Endothelial cell of umbilical vein (primary cell): ENCODE results near the gene TCERG1L. TPM values are rescaled to one million over a fixed set of nuclear protein-coding genes. Genes with fewer than 3 reads are reported as not detected.

Source experiments
- BruUV-seq: library from RNA; stranded (reverse); fragments of 400-500 nt; replicated peaks from 2 replicates; lab custom pipeline; 2021; lab: Mats Ljungman, UMichigan
- CTCF ChIA-PET: fragments of 300-600, 350-600 bp; sonication (Branson Sonifier 250); formaldehyde crosslinking; loops from one replicate; lab custom pipeline; 2021; ENCODE audit warnings: antibody characterized with exemption, inconsistent platforms; lab: Charles Lee
- POLR2A ChIA-PET: fragments of 300-600, 350-600 bp; sonication (Branson Sonifier 250); formaldehyde crosslinking; loops from one replicate; lab custom pipeline; 2021; ENCODE audit warnings: antibody characterized with exemption, inconsistent platforms; lab: Charles Lee
- DNase-seq: peaks from one replicate; pipeline ENCODE4 v3.0.0-alpha.2; 2011; ENCODE audit warnings: low read depth, low spot score
- FAIRE-seq: peaks from 2 replicates; lab custom pipeline; 2011; peaks lifted over from hg19 to GRCh38; lab: Jason Lieb, UNC
- H2AFZ ChIP-seq: 2 replicates; pipeline ENCODE4 v1.6.0; 2012; ENCODE audit warnings: low read depth, low read length, control low read depth, inconsistent platforms
- H3K27ac ChIP-seq: 2 replicates; pipeline ENCODE4 v1.5.1; 2011; ENCODE audit warnings: low read depth, mild to moderate bottlenecking, control low read depth, low read length, moderate library complexity; ENCODE audit not compliant: insufficient read depth
- H3K27me3 ChIP-seq, 2 experiments: 2 replicates each; pipeline versions ENCODE4 v1.6.0 to v1.6.1; 2011; ENCODE audit warnings: low read length in 2 of 2, mixed read lengths in 1 of 2; ENCODE audit not compliant: control insufficient read depth in 2 of 2, insufficient read depth in 2 of 2
- H3K36me3 ChIP-seq, 2 experiments: 2 replicates in 1 of 2; 3 replicates in 1 of 2; pipeline ENCODE4 v1.5.1; 2011; ENCODE audit warnings: low read length in 2 of 2, mild to moderate bottlenecking in 1 of 2, moderate library complexity in 1 of 2; ENCODE audit not compliant: control insufficient read depth in 2 of 2, insufficient read depth in 2 of 2; ENCODE audit errors: extremely low read depth in 1 of 2
- H3K4me1 ChIP-seq: 3 replicates; pipeline ENCODE4 v1.5.1; 2011; ENCODE audit warnings: mild to moderate bottlenecking, low read length; ENCODE audit not compliant: control insufficient read depth, insufficient read depth; ENCODE audit errors: extremely low read depth
- H3K4me2 ChIP-seq: 2 replicates; pipeline ENCODE4 v1.6.1; 2011; ENCODE audit warnings: low read length, control low read depth, mixed read lengths; ENCODE audit not compliant: insufficient read depth
- H3K4me3 ChIP-seq, 3 experiments: fragments of 200-600 bp in 1 of 3; sonication (generic), shearing (Covaris generic) in 1 of 3; replicated peaks in 1 of 3; 2 replicates each; pipeline ENCODE4 v1.5.1; 2011 to 2016; ENCODE audit warnings: control low read depth in 3 of 3, low read length in 3 of 3, mild to moderate bottlenecking in 2 of 3, inconsistent platforms in 1 of 3, low read depth in 1 of 3, moderate library complexity in 1 of 3; ENCODE audit not compliant: insufficient read depth in 1 of 3
- H3K79me2 ChIP-seq: 2 replicates; pipeline ENCODE4 v1.6.0; 2012; ENCODE audit warnings: low read length, inconsistent platforms; ENCODE audit not compliant: control insufficient read depth, insufficient read depth
- H3K9ac ChIP-seq: replicated peaks from 2 replicates; pipeline ENCODE3; 2011; ENCODE audit warnings: low read length, control low read depth; ENCODE audit not compliant: insufficient read depth; ENCODE audit errors: extremely low read depth
- H3K9me1 ChIP-seq: replicated peaks from 3 replicates; pipeline ENCODE4 v1.6.0; 2011; ENCODE audit warnings: mild to moderate bottlenecking, low read length; ENCODE audit not compliant: control insufficient read depth, insufficient read depth; ENCODE audit errors: extremely low read depth
- H3K9me3 ChIP-seq: replicated peaks from 2 replicates; pipeline ENCODE4 v1.5.1; 2012; ENCODE audit warnings: low read length, inconsistent platforms; ENCODE audit not compliant: control insufficient read depth, insufficient read depth
- H4K20me1 ChIP-seq: replicated peaks from 2 replicates; pipeline ENCODE3; 2011; ENCODE audit warnings: mild to moderate bottlenecking, low read length; ENCODE audit not compliant: control insufficient read depth, insufficient read depth; ENCODE audit errors: extremely low read depth
- EZH2 ChIP-seq: IDR thresholded peaks from 2 replicates; pipeline ENCODE4 v1.6.1; 2012; ENCODE audit warnings: borderline replicate concordance, low read depth, mild to moderate bottlenecking, moderate library complexity, low read length, inconsistent platforms; ENCODE audit not compliant: severe bottlenecking
- GATA2 ChIP-seq: IDR thresholded peaks from 2 replicates; pipeline ENCODE4 v1.7.0; 2011; ENCODE audit warnings: low read depth, mild to moderate bottlenecking, moderate library complexity, mixed read lengths, low read length; ENCODE audit not compliant: insufficient read length, insufficient read depth
- JUN ChIP-seq: IDR thresholded peaks from 2 replicates; pipeline ENCODE4 v1.6.1; 2011; ENCODE audit warnings: borderline replicate concordance, low read depth; ENCODE audit not compliant: insufficient read length, insufficient read depth
- MYC ChIP-seq: IDR thresholded peaks from one replicate; pipeline ENCODE4 v1.6.1; 2011; ENCODE audit warnings: mild to moderate bottlenecking, low read depth, low read length
- POLR2A ChIP-seq: IDR thresholded peaks from 2 replicates; pipeline ENCODE4 v1.6.1; 2012; ENCODE audit warnings: low read depth, mild to moderate bottlenecking, control low read depth, low read length
- dilution Hi-C: fragments of 300-500 bp; cut with MboI; formaldehyde crosslinking; loops from one replicate; pipeline ENCODE4 v1.15.0; 2019; ENCODE audit warnings: low sequenced_read_pairs; ENCODE audit not compliant: extremely low pct_ligation_motif_present
- intact Hi-C: fragments of 100-400 bp; cut with micrococcal nuclease; formaldehyde crosslinking; loops from one replicate; pipeline ENCODE4 v1.10.0; 2022
- polyA plus RNA-seq, 4 experiments: library from polyadenylated mRNA; depleted of rRNA in 3 of 4; stranded (reverse) in 3 of 4; unstranded in 1 of 4; fragments of >200 nt; gene quantifications; 2 replicates each; pipeline versions ENCODE4 v1.2.1 to v1.2.3, GENCODE V29; 2011 to 2012; ENCODE audit warnings: missing spikeins in 1 of 4
- total RNA-seq: library from RNA; stranded (reverse); gene quantifications from 2 replicates; pipeline ENCODE4 v1.2.3, GENCODE V29; 2021
- TF ChIP-seq, protein P1 (sequence below), 2 donors: IDR thresholded peaks; 1 replicate in 1 of 2; 2 replicates in 1 of 2; pipeline ENCODE4 v1.5.1; 2011; ENCODE audit warnings: low read length in 2 of 2, mild to moderate bottlenecking in 2 of 2, moderate library complexity in 2 of 2, control low read depth in 1 of 2, inconsistent platforms in 1 of 2, low read depth in 1 of 2; ENCODE audit not compliant: insufficient read depth in 1 of 2; ENCODE audit errors: extremely low read depth in 1 of 2
- TF ChIP-seq, protein P2 (sequence below): IDR thresholded peaks from 2 replicates; pipeline ENCODE4 v1.6.1; 2011; ENCODE audit not compliant: insufficient read depth, insufficient read length

The TCERG1L gene
- total and polyA plus RNA-seq, 2 donors (not counting 3 experiments of a cell fraction or from before 2014, with no cell fraction given) = not detected

DNA sequence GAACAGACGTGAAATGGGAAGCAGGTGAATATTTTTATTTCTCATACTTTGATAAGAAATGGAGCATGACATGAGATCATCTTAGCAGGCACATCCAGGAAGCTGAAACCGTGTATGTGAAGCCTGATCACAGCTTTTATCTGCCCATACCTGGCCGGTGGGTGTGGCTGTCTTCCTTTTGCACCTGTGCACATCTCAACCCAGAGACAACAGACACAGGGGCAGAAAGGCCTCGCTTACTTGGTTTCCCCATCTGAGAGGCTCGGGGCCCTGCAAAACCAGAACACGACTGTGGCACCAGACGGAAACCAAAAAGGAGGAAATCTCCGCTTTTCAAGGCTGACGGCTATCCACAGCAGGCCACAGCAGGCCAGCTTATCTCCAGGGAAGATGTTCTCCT, 116.4 kb downstream of the TCERG1L start:
- dilution Hi-C loops (no loop called here), intact Hi-C loops (no loop called here)
- H3K27me3 ChIP-seq = no peaks in the 10 kb centered on the region
- H3K4me3 ChIP-seq = no peak overlapping the region
- H2AFZ ChIP-seq = no peak overlapping the region
- no peaks in the 10 kb centered on the region for H3K79me2 ChIP-seq
- H3K4me2 ChIP-seq = no peak overlapping the region
- no peaks in the 10 kb centered on the region for H4K20me1 ChIP-seq
- H3K36me3 ChIP-seq = no peaks in the 10 kb centered on the region
- no peak for FAIRE-seq
- peaks cover 2% of the 10 kb centered on the region for H3K9me3 ChIP-seq
- H3K4me1 ChIP-seq = no peaks in the 10 kb centered on the region
- POLR2A ChIA-PET = no interaction called here
- H3K27ac ChIP-seq = no peak overlapping the region
- no peak for TF ChIP-seq EZH2
- TF ChIP-seq, protein P1, sequence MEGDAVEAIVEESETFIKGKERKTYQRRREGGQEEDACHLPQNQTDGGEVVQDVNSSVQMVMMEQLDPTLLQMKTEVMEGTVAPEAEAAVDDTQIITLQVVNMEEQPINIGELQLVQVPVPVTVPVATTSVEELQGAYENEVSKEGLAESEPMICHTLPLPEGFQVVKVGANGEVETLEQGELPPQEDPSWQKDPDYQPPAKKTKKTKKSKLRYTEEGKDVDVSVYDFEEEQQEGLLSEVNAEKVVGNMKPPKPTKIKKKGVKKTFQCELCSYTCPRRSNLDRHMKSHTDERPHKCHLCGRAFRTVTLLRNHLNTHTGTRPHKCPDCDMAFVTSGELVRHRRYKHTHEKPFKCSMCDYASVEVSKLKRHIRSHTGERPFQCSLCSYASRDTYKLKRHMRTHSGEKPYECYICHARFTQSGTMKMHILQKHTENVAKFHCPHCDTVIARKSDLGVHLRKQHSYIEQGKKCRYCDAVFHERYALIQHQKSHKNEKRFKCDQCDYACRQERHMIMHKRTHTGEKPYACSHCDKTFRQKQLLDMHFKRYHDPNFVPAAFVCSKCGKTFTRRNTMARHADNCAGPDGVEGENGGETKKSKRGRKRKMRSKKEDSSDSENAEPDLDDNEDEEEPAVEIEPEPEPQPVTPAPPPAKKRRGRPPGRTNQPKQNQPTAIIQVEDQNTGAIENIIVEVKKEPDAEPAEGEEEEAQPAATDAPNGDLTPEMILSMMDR (IDR thresholded peaks at IDR 0.05; ENCODE audit: extremely low read depth in 1 of 2, insufficient read depth in 1 of 2, low read depth in 1 of 2, low read length in 2 of 2) = no peak
- H3K9ac ChIP-seq = no peak overlapping the region
- no TSS peak for BruUV-seq
- no peak for DNase-seq
- no peaks in the 10 kb centered on the region for H3K9me1 ChIP-seq
- CTCF ChIA-PET = no interaction called here

GRCh38 chr10:131193923-131194322, 117.6 kb downstream of the TCERG1L start:
- no peaks in the 10 kb centered on the region for H4K20me1 ChIP-seq
- no peaks in the 10 kb centered on the region for H3K4me1 ChIP-seq
- FAIRE-seq = no peak
- DNase-seq = no peak
- TF ChIP-seq GATA2 (no peak), POLR2A (no peak), EZH2 (no peak), MYC (no peak), JUN (no peak)
- TF ChIP-seq, protein P2, sequence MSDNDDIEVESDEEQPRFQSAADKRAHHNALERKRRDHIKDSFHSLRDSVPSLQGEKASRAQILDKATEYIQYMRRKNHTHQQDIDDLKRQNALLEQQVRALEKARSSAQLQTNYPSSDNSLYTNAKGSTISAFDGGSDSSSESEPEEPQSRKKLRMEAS = no peak
- no peak overlapping the region for H3K9ac ChIP-seq
- no peak overlapping the region for H3K4me2 ChIP-seq
- H3K4me3 ChIP-seq = no peak overlapping the region
- H2AFZ ChIP-seq = no peak overlapping the region
- H3K36me3 ChIP-seq = no peaks in the 10 kb centered on the region
- H3K79me2 ChIP-seq = no peaks in the 10 kb centered on the region
- H3K9me3 ChIP-seq = peaks cover 2% of the 10 kb centered on the region
- no TSS peak for BruUV-seq
- dilution Hi-C loops = no loop called here
- ChIA-PET POLR2A (no interaction called here), CTCF (no interaction called here)
- no peaks in the 10 kb centered on the region for H3K27me3 ChIP-seq
- H3K9me1 ChIP-seq = no peaks in the 10 kb centered on the region
- intact Hi-C loops = no loop called here
- H3K27ac ChIP-seq = no peak overlapping the region
